Ascending aorta (tissue), 2 donors: Measurements from ENCODE around the gene ROGDI. TPM values are rescaled to one million over a fixed set of nuclear protein-coding genes. Genes with fewer than 3 reads are reported as not detected.

ENCODE experiments used
- DNase-seq, 2 donors: peaks; one replicate each; pipeline ENCODE4 v3.0.0-alpha.2; 2019; ENCODE audit warnings: low spot score in 2 of 2
- H3K27ac ChIP-seq, 2 donors: fragments of 200-600 bp; sonication (generic); one replicate each; pipeline ENCODE4 v1.5.1; 2016 to 2017; ENCODE audit warnings: mild to moderate bottlenecking in 1 of 2
- H3K27me3 ChIP-seq: fragments of 200-600 bp; sonication (generic); one replicate; pipeline ENCODE4 v1.5.1; 2017
- H3K36me3 ChIP-seq, 2 donors: fragments of 200-600 bp; sonication (generic); one replicate each; pipeline ENCODE4 v1.5.1; 2016
- H3K4me1 ChIP-seq, 2 donors: fragments of 200-600 bp; sonication (generic); one replicate each; pipeline ENCODE4 v1.5.1; 2016 to 2017; ENCODE audit warnings: mild to moderate bottlenecking in 1 of 2
- H3K4me3 ChIP-seq, 2 donors: fragments of 200-600 bp; sonication (generic); one replicate each; pipeline ENCODE4 v1.5.1; 2016 to 2017; ENCODE audit warnings: mild to moderate bottlenecking in 1 of 2
- H3K9me3 ChIP-seq, 2 donors: fragments of 200-600 bp; sonication (generic); one replicate each; pipeline ENCODE4 v1.5.1; 2016
- intact Hi-C: fragments of 100-400 bp; cut with DNase I; formaldehyde crosslinking; loops from one replicate; pipeline ENCODE4 v1.15.1; 2023
- total RNA-seq: library from RNA; depleted of rRNA; stranded (reverse); fragments of >200 nt; gene quantifications from one replicate; pipeline ENCODE4 v1.1.0, GENCODE V29; 2016
- TF ChIP-seq, protein P1 (sequence below), 3 experiments: fragments of 200-600 bp in 2 of 3; fragments of 450-650 bp in 1 of 3; sonication (generic) in 2 of 3; IDR thresholded peaks; one replicate each; pipeline ENCODE4 v1.5.1; 2016 to 2019; ENCODE audit warnings: antibody characterized with exemption in 3 of 3, mild to moderate bottlenecking in 1 of 3, moderate library complexity in 1 of 3

Gene ROGDI
- total RNA-seq, 1 donor from 2014 or later: 10.5 TPM

DNA sequence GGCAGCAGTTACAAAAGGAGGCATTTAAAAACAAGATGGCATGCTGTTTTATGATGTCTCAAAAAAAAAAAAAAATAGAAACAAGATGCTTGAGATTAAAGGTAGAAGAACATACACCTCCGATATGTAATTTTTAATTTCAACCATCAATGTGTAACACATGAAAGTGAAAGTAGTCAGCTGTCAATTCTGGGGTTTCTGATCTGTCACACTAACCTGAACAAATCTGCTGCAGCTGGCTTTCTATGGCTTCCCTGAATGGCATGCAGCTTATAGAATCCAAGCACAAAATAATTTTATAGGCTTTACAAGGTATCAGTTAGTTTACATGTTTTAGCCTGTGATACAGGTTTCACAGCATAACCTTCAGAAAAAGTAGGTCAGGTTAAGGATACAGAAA lies 31.2 kb upstream of the ROGDI start:
- H3K27me3 ChIP-seq: no peaks in the 10 kb centered on the region
- TF ChIP-seq, protein P1, sequence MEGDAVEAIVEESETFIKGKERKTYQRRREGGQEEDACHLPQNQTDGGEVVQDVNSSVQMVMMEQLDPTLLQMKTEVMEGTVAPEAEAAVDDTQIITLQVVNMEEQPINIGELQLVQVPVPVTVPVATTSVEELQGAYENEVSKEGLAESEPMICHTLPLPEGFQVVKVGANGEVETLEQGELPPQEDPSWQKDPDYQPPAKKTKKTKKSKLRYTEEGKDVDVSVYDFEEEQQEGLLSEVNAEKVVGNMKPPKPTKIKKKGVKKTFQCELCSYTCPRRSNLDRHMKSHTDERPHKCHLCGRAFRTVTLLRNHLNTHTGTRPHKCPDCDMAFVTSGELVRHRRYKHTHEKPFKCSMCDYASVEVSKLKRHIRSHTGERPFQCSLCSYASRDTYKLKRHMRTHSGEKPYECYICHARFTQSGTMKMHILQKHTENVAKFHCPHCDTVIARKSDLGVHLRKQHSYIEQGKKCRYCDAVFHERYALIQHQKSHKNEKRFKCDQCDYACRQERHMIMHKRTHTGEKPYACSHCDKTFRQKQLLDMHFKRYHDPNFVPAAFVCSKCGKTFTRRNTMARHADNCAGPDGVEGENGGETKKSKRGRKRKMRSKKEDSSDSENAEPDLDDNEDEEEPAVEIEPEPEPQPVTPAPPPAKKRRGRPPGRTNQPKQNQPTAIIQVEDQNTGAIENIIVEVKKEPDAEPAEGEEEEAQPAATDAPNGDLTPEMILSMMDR (IDR thresholded peaks at IDR 0.05): no peak
- H3K9me3 ChIP-seq: no peaks in the 10 kb centered on the region
- H3K36me3 ChIP-seq: peaks cover 55 to 80% of the 10 kb centered on the region in 2 donors
- no peaks in the 10 kb centered on the region for H3K4me1 ChIP-seq
- H3K4me3 ChIP-seq: no peak overlapping the region
- no peak for DNase-seq
- intact Hi-C loops: no loop called here
- H3K27ac ChIP-seq: no peak overlapping the region

DNA sequence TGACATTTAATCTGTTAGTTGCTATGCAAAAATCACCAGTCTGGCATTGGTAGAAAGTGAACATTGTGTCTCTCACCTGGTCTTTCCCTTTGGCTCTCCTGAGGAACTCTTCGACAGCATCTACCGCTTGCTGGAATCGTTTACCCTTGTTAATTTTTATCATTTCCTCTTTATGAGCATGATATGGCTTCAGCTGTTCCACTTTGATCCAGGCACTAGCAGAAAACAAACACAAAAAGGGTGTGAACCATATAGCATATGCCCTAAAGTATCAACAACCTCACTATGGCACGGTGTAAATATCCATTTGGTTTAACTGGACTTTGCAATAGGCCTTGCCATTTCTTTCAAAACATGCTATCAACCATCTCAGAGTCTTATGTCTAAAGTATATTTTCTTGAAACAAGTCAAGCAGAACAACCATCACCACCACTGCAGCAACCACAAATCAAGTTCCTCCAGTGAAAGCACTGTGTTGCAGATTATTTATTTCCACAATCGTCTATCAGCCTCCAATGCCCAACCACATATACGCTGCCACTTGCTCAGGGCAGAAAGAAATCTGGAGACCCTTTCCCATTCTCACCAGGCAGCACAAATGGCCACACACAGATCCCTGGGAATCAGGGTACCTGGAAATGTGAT lies 30.4 kb upstream of the ROGDI start:
- Histone ChIP-seq H3K27me3 (no peaks in the 10 kb centered on the region), H3K9me3 (no peaks in the 10 kb centered on the region), H3K27ac (no peak overlapping the region), H3K36me3 (peaks cover 59 to 84% of the 10 kb centered on the region in 2 donors), H3K4me1 (no peaks in the 10 kb centered on the region), H3K4me3 (no peak overlapping the region)
- TF ChIP-seq, protein P1 (IDR thresholded peaks at IDR 0.05): no peak
- DNase-seq: no peak
- intact Hi-C loops: no loop called here

DNA sequence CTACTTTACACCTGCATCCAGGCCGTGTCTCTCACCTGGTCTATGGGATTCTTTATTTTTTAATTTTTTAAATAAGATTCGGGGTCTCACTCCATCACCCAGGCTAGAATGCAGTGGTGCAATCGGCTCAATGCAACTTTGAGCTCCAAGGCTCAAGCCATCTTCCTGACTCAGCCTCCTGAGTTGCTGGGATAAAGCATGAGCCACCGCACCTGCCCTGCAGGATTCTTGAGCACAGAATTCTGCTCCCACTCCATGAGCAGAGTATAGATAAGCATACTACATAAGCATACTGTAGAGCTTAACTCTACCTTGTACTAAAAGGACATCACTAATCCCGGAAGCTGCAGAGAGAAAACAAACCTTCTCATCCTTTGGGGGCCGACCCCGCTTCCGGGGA lies 29.2 kb upstream of the ROGDI start:
- no peak for DNase-seq
- H3K9me3 ChIP-seq: no peaks in the 10 kb centered on the region
- peaks cover 69 to 84% of the 10 kb centered on the region in 2 donors for H3K36me3 ChIP-seq
- H3K27ac ChIP-seq: no peak overlapping the region
- intact Hi-C loops: no loop called here
- H3K4me3 ChIP-seq: no peak overlapping the region
- no peaks in the 10 kb centered on the region for H3K4me1 ChIP-seq
- TF ChIP-seq, protein P1 (IDR thresholded peaks at IDR 0.05): no peak
- H3K27me3 ChIP-seq: no peaks in the 10 kb centered on the region

DNA sequence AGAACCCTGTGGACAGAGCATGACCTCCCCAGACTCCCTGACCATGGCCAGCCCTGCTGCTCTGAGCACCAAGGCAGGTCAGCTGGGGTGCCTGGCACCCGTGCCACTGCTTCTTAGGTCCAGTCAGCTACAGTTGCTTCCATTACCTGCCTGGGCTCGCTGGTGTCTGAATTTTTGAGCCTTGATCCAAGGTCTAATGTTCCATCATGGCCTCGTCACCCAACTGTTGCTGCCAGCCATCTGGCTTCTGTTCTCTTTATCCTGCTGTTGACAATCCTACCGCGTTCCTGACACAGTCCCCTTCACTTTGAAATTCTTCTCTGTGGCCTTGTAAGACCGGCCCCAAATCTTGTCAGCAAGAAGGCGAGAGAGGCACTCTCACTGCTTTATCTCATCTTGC lies 28.0 kb upstream of the ROGDI start:
- Histone ChIP-seq H3K27me3 (no peaks in the 10 kb centered on the region), H3K36me3 (peaks cover 81 to 86% of the 10 kb centered on the region in 2 donors), H3K4me1 (no peaks in the 10 kb centered on the region), H3K4me3 (no peak overlapping the region), H3K9me3 (no peaks in the 10 kb centered on the region), H3K27ac (no peak overlapping the region)
- DNase-seq: no peak
- intact Hi-C loops: no loop called here
- TF ChIP-seq, protein P1 (IDR thresholded peaks at IDR 0.05): no peak

DNA sequence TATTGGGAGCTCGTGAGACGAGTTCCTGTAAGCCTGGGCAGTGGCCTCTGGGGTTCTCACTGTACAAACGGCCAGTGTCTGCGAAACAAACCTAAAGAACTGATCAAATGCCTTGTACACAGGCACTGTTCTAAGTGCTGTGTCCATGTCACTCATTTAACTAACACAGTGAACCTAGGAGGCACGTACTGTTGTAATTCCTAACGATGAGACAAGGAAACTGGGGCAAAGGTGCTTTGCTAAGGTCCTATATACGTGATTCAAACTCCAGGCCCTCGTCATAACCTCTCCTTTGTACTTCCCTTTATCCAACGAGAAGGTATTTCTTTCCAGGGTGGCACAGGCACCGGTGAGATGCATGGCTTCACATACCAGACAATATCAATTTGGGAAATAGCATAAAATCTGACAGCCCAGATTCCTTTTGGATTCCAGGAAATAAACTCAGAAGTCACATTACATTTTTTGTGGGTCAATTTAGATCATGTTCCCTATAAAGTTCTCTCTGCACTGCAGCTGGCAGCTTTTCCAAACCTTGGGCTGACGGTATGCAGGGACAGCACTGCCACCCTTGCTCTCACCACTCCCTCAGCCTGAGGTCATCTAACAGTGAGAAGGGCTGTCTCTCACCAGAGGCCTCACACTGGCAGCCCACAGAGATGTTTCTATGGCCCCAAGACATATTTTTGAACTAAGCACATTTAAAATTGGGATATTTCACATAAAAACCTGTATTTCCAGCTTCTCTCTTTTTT lies 26.3 kb upstream of the ROGDI start:
- H3K27ac ChIP-seq: no peak overlapping the region
- H3K27me3 ChIP-seq: no peaks in the 10 kb centered on the region
- peaks cover 96% of the 10 kb centered on the region in 2 donors for H3K36me3 ChIP-seq
- DNase-seq: no peak
- no peak overlapping the region for H3K4me3 ChIP-seq
- intact Hi-C loops: no loop called here
- H3K9me3 ChIP-seq: no peaks in the 10 kb centered on the region
- H3K4me1 ChIP-seq: no peaks in the 10 kb centered on the region
- TF ChIP-seq, protein P1 (IDR thresholded peaks at IDR 0.05): no peak
